HCT116 (cell line): ENCODE data around the gene CUEDC2. TPM values are rescaled to one million over a fixed set of nuclear protein-coding genes. Genes with fewer than 3 reads are reported as not detected.

Experiments used
- ATAC-seq: fragments of 200-7000 bp; cut with Tn5 transposase; 2 replicates; pipeline ENCODE4 v1.9.1; 2020; ENCODE audit warnings: mild to moderate bottlenecking, moderate library complexity
- BruUV-seq: library from RNA; stranded (reverse); fragments of 400-500 nt; replicated peaks from 2 replicates; lab custom pipeline; 2021; lab: Mats Ljungman, UMichigan
- CTCF ChIA-PET: fragments of 300-600 bp; sonication (Branson Sonifier 250); formaldehyde crosslinking; loops from one replicate; lab custom pipeline; 2021; ENCODE audit warnings: antibody characterized with exemption; lab: Charles Lee
- POLR2A ChIA-PET: fragments of 300-600, 350-600 bp; sonication (Branson Sonifier 250); formaldehyde crosslinking; loops from one replicate; lab custom pipeline; 2021; ENCODE audit warnings: antibody characterized with exemption; lab: Charles Lee
- RAD21 ChIA-PET, 2 experiments: fragments of 300-600 bp; sonication (Branson Sonifier 250); formaldehyde crosslinking; loops; one replicate each; lab custom pipeline; 2023; ENCODE audit warnings: low total read pairs in 2 of 2; ENCODE audit not compliant: uncharacterized antibody in 2 of 2, unreplicated experiment in 2 of 2, low non-redundant PET in 1 of 2; lab: Charles Lee
- DNase-seq: peaks from one replicate; pipeline ENCODE4 v3.0.0-alpha.2; 2010; ENCODE audit warnings: low read depth, low spot score
- H2AFZ ChIP-seq: fragments of 200-600 bp; shearing (Covaris generic), sonication (generic); 2 replicates; pipeline ENCODE4 v1.6.1; 2017; ENCODE audit warnings: low read depth, mixed run types, mixed read lengths, antibody characterized with exemption, low read length; ENCODE audit not compliant: poor library complexity, severe bottlenecking
- H3K27ac ChIP-seq: 2 replicates; pipeline ENCODE4 v1.5.1; 2012; ENCODE audit warnings: low read depth, low read length
- H3K27me3 ChIP-seq: fragments of 200-600 bp; sonication (generic); 2 replicates; pipeline ENCODE4 v1.6.1; 2016; ENCODE audit warnings: mixed run types, low read length, mixed read lengths; ENCODE audit not compliant: insufficient read depth
- H3K36me3 ChIP-seq, 2 experiments: fragments of 200-500 bp in 1 of 2; fragments of 200-600 bp in 1 of 2; sonication (Bioruptor generic) in 1 of 2; sonication (generic) in 1 of 2; 2 replicates each; pipeline versions ENCODE4 v1.5.1 to v1.6.1; 2014 to 2016; ENCODE audit warnings: low read length in 2 of 2, inconsistent platforms in 1 of 2, mixed read lengths in 1 of 2, mixed run types in 1 of 2; ENCODE audit not compliant: insufficient read depth in 2 of 2, control insufficient read depth in 1 of 2
- H3K4me1 ChIP-seq, 2 experiments: fragments of 200-600 bp in 1 of 2; sonication (generic) in 1 of 2; 2 replicates each; pipeline versions ENCODE4 v1.5.1 to v1.6.1; 2012 to 2017; ENCODE audit warnings: low read length in 2 of 2, inconsistent platforms in 1 of 2, mild to moderate bottlenecking in 1 of 2, mixed read lengths in 1 of 2, mixed run types in 1 of 2, moderate library complexity in 1 of 2; ENCODE audit not compliant: insufficient read depth in 2 of 2, control insufficient read depth in 1 of 2
- H3K4me2 ChIP-seq: fragments of 200-600 bp; sonication (generic); 2 replicates; pipeline ENCODE4 v1.6.1; 2017; ENCODE audit warnings: mixed run types, low read length, mixed read lengths
- H3K4me3 ChIP-seq, 2 experiments: fragments of 200-600 bp in 1 of 2; sonication (generic) in 1 of 2; replicated peaks in 1 of 2; 2 replicates each; pipeline ENCODE4 v1.5.1; 2011 to 2016; ENCODE audit warnings: low read length in 2 of 2, control low read depth in 1 of 2, low read depth in 1 of 2, mild to moderate bottlenecking in 1 of 2, mixed read lengths in 1 of 2, mixed run types in 1 of 2
- H3K79me2 ChIP-seq: fragments of 200-600 bp; sonication (generic); 2 replicates; pipeline ENCODE4 v1.6.1; 2017; ENCODE audit warnings: mild to moderate bottlenecking, mixed run types, low read length, moderate library complexity, mixed read lengths; ENCODE audit not compliant: insufficient read depth
- H3K9ac ChIP-seq: fragments of 200-600 bp; sonication (generic); 2 replicates; pipeline ENCODE4 v1.6.1; 2016; ENCODE audit warnings: low read length, mixed read lengths
- H3K9me2 ChIP-seq: fragments of 200-600 bp; sonication (generic), shearing (Covaris generic); 2 replicates; pipeline ENCODE4 v1.6.1; 2017; ENCODE audit warnings: mixed run types, mild to moderate bottlenecking, moderate library complexity; ENCODE audit not compliant: insufficient read depth
- H3K9me3 ChIP-seq, 2 experiments: fragments of 200-500 bp in 1 of 2; fragments of 200-600 bp in 1 of 2; sonication (Bioruptor generic) in 1 of 2; sonication (generic) in 1 of 2; 2 replicates each; pipeline ENCODE4 v1.6.1; 2014 to 2017; ENCODE audit warnings: low read length in 2 of 2, mixed read lengths in 2 of 2, inconsistent platforms in 1 of 2, low read depth in 1 of 2, mild to moderate bottlenecking in 1 of 2, mixed run types in 1 of 2, moderate library complexity in 1 of 2; ENCODE audit not compliant: control insufficient read depth in 1 of 2, insufficient read depth in 1 of 2
- H4K20me1 ChIP-seq: fragments of 200-600 bp; sonication (generic), shearing (Covaris generic); 2 replicates; pipeline ENCODE4 v1.6.1; 2017; ENCODE audit warnings: mixed run types, mild to moderate bottlenecking, moderate library complexity; ENCODE audit not compliant: insufficient read depth
- CBX3 ChIP-seq: IDR thresholded peaks from 2 replicates; pipeline ENCODE4 v1.6.1; 2012; ENCODE audit warnings: low read depth
- CEBPB ChIP-seq: IDR thresholded peaks from 2 replicates; pipeline ENCODE4 v1.6.1; 2012; ENCODE audit warnings: low read depth
- CTCF ChIP-seq, 3 experiments: fragments of 200-600 bp in 1 of 3; sonication (generic) in 1 of 3; IDR thresholded peaks in 2 of 3; conservative IDR thresholded peaks in 1 of 3; 2 replicates each; pipeline ENCODE4 v1.5.1; 2012 to 2017; ENCODE audit warnings: low read depth in 2 of 3, low read length in 2 of 3, antibody characterized with exemption in 1 of 3, borderline replicate concordance in 1 of 3, control low read depth in 1 of 3, mild to moderate bottlenecking in 1 of 3, mixed read lengths in 1 of 3, mixed run types in 1 of 3, moderate library complexity in 1 of 3; ENCODE audit not compliant: insufficient read depth in 1 of 3
- ELF1 ChIP-seq: IDR thresholded peaks from 2 replicates; pipeline ENCODE4 v1.6.1; 2012; ENCODE audit warnings: low read depth, borderline replicate concordance
- FOSL1 ChIP-seq: IDR thresholded peaks from 2 replicates; pipeline ENCODE4 v1.6.1; 2012; ENCODE audit warnings: low read depth
- JUND ChIP-seq: IDR thresholded peaks from 2 replicates; pipeline ENCODE4 v1.6.1; 2012
- MAX ChIP-seq: IDR thresholded peaks from 2 replicates; pipeline ENCODE4 v1.6.1; 2012
- POLR2A ChIP-seq: IDR thresholded peaks from 2 replicates; pipeline ENCODE4 v1.7.0; 2011; ENCODE audit warnings: borderline replicate concordance; ENCODE audit not compliant: insufficient read depth, insufficient read length; ENCODE audit errors: extremely low read depth
- POLR2AphosphoS5 ChIP-seq: IDR thresholded peaks from 2 replicates; pipeline ENCODE4 v1.6.1; 2011; ENCODE audit warnings: mild to moderate bottlenecking, low read depth, low read length, moderate library complexity
- SIN3A ChIP-seq: IDR thresholded peaks from 2 replicates; pipeline ENCODE4 v1.6.1; 2012; ENCODE audit warnings: low read depth
- SP1 ChIP-seq: IDR thresholded peaks from 2 replicates; pipeline ENCODE4 v1.6.1; 2012; ENCODE audit warnings: low read depth
- SRF ChIP-seq: IDR thresholded peaks from 2 replicates; pipeline ENCODE4 v1.6.1; 2012; ENCODE audit warnings: low read depth
- TCF7L2 ChIP-seq: IDR thresholded peaks from 2 replicates; pipeline ENCODE4 v1.7.0; 2011; ENCODE audit warnings: borderline replicate concordance, inconsistent platforms; ENCODE audit not compliant: insufficient read depth, insufficient read length; ENCODE audit errors: extremely low read depth
- YY1 ChIP-seq: IDR thresholded peaks from 2 replicates; pipeline ENCODE4 v1.6.1; 2011; ENCODE audit warnings: low read length, low read depth, moderate library complexity, mild to moderate bottlenecking; ENCODE audit not compliant: insufficient replicate concordance; ENCODE audit errors: extremely low read depth
- ZNF274 ChIP-seq: fragments of 200-500 bp; sonication (Bioruptor generic); IDR thresholded peaks from 2 replicates; pipeline ENCODE4 v1.6.1; 2014; ENCODE audit warnings: mild to moderate bottlenecking, low read depth, low read length, inconsistent platforms
- intact Hi-C: fragments of 100-400 bp; cut with micrococcal nuclease; formaldehyde crosslinking; loops from 2 replicates; pipeline ENCODE4 v1.10.0; 2022
- total RNA-seq: library from RNA; stranded (reverse); gene quantifications from one replicate; pipeline ENCODE4 v1.2.1, GENCODE V29; 2021; ENCODE audit not compliant: unreplicated experiment
- TF ChIP-seq, protein P1 (sequence below): IDR thresholded peaks from 2 replicates; pipeline ENCODE4 v1.6.1; 2012

The CUEDC2 gene
- total RNA-seq, 1 experiment from 2014 or later: 96.7 TPM

DNA sequence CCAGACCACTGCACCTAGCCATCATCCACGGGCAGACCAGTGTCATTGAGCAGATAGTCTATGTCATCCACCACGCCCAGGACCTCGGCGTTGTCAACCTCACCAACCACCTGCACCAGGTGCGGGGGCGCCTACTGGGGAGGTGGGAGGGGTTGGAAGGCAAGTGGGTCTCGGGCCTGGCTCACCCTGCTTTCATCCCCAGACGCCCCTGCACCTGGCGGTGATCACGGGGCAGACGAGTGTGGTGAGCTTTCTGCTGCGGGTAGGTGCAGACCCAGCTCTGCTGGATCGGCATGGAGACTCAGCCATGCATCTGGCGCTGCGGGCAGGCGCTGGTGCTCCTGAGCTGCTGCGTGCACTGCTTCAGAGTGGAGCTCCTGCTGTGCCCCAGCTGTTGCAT lies 32.3 kb downstream of the CUEDC2 start:
- peak overlapping the region; percentile 81 for H3K9ac ChIP-seq
- no peak overlapping the region for H2AFZ ChIP-seq
- H3K4me3 ChIP-seq: peak overlapping the region; percentile 45 to 63; a peak in 3 of 4 replicates
- H3K27ac ChIP-seq: peak overlapping the region; percentile 52
- no peaks in the 10 kb centered on the region for H4K20me1 ChIP-seq
- H3K9me3 ChIP-seq: no peaks in the 10 kb centered on the region
- CTCF ChIA-PET: interaction anchor here (1.0 to 9.3 kb wide), 9 partner anchors 9 to 231 kb away, joined by 3 to 154 read pairs (median 13); partner anchors contain the start of genes ACTR1A, ELOVL3 and FBXL15
- TF ChIP-seq CEBPB: no peak
- TF ChIP-seq, protein P1, sequence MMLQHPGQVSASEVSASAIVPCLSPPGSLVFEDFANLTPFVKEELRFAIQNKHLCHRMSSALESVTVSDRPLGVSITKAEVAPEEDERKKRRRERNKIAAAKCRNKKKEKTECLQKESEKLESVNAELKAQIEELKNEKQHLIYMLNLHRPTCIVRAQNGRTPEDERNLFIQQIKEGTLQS: no peak
- no peak for TF ChIP-seq JUND
- TF ChIP-seq ELF1: no peak
- TF ChIP-seq SP1: no peak
- TF ChIP-seq POLR2AphosphoS5: no peak
- TF ChIP-seq MAX: no peak
- no peak for TF ChIP-seq SRF
- TF ChIP-seq TCF7L2: no peak
- TF ChIP-seq YY1: no peak
- TF ChIP-seq CBX3: no peak
- no peak for TF ChIP-seq SIN3A
- TF ChIP-seq POLR2A: no peak
- TF ChIP-seq CTCF (IDR thresholded peaks at IDR 0.05 in 2 of 3, conservative IDR thresholded peaks at IDR 0.05 in 1 of 3; ENCODE audit: borderline replicate concordance in 1 of 3, insufficient read depth in 1 of 3, low read depth in 2 of 3, low read length in 2 of 3): no peak
- TF ChIP-seq ZNF274: no peak
- TF ChIP-seq FOSL1: no peak
- peak overlapping the region; percentile 88 for H3K4me2 ChIP-seq
- H3K4me1 ChIP-seq: peaks cover 21 to 67% of the 10 kb centered on the region in 2 experiments
- no peaks in the 10 kb centered on the region for H3K9me2 ChIP-seq
- peaks cover 13% of the 10 kb centered on the region; the same call in 1 of the 2 replicates for H3K79me2 ChIP-seq
- DNase-seq: no peak
- BruUV-seq: no TSS peak
- peaks cover 11 to 26% of the 10 kb centered on the region in 2 experiments; a peak in 3 of 4 replicates for H3K36me3 ChIP-seq
- intact Hi-C loops: no loop called here
- ATAC-seq: no peak
- H3K27me3 ChIP-seq: no peaks in the 10 kb centered on the region
- RAD21 ChIA-PET: interaction anchor here in 1 of 2 experiments (2.3 kb wide), 1 partner anchor 170 kb away, joined by 8 read pairs; no protein-coding TSS in a partner anchor
- POLR2A ChIA-PET: interaction anchor here (0.5 to 3.5 kb wide), 5 partner anchors 21 to 1520 kb away, joined by 3 to 15 read pairs (median 6); partner anchors contain the start of gene FBXL15
